Stimulated activated CD4-positive, alpha-beta T cell treated with anti-CD3 and anti-CD28 coated beads, Interleukin-1b, Interleukin-23, amount 100 ng/mL, for 1 hour (primary cell): ENCODE data around the gene VOPP1.

Experiments used
- DNase-seq, 2 donors: peaks; one replicate each; pipeline ENCODE4 v3.0.0-alpha.2; 2020; ENCODE audit warnings: low read depth in 2 of 2

VOPP1 gene

GRCh38 chr7:55468495-55468894 is 103.8 kb downstream of the VOPP1 start:
- no peak for DNase-seq

GRCh38 chr7:55467047-55467593 is 105.2 kb downstream of the VOPP1 start:
- DNase-seq: no peak

- DNase-seq: no peak
These were observed 106.6 kb downstream of the VOPP1 start for GRCh38 chr7:55465691-55466090.

- DNase-seq: no peak
These were observed 107.9 kb downstream of the VOPP1 start for GRCh38 chr7:55464422-55464821.

GRCh38 chr7:55463686-55464262 is 108.5 kb downstream of the VOPP1 start:
- DNase-seq: no peak

- DNase-seq: no peak
These were observed 114.0 kb downstream of the VOPP1 start for GRCh38 chr7:55458351-55458750.

GRCh38 chr7:55457801-55458200 is 114.5 kb downstream of the VOPP1 start:
- DNase-seq: no peak

- DNase-seq: no peak
These were observed 119.3 kb downstream of the VOPP1 start for GRCh38 chr7:55452971-55453370.

- DNase-seq: no peak
These were observed 122.2 kb downstream of the VOPP1 start for GRCh38 chr7:55449992-55450535.

GRCh38 chr7:55449205-55449991 is 122.9 kb downstream of the VOPP1 start:
- no peak for DNase-seq

GRCh38 chr7:55448526-55448925 is 123.8 kb downstream of the VOPP1 start:
- DNase-seq: no peak

- DNase-seq: no peak
These were observed 127.5 kb downstream of the VOPP1 start for GRCh38 chr7:55444786-55445185.

- DNase-seq: no peak
These were observed 130.4 kb downstream of the VOPP1 start for GRCh38 chr7:55441774-55442522.

GRCh38 chr7:55441002-55441401 is 131.3 kb downstream of the VOPP1 start:
- DNase-seq: no peak

- no peak for DNase-seq
These were observed 132.1 kb downstream of the VOPP1 start for GRCh38 chr7:55440040-55440690.

GRCh38 chr7:55439627-55440026 is 132.7 kb downstream of the VOPP1 start:
- DNase-seq: no peak

GRCh38 chr7:55438757-55439525 is 133.4 kb downstream of the VOPP1 start:
- DNase-seq: no peak

GRCh38 chr7:55438085-55438756 is 134.1 kb downstream of the VOPP1 start:
- no peak for DNase-seq

GRCh38 chr7:55437375-55437774 is 134.9 kb downstream of the VOPP1 start:
- no peak for DNase-seq

GRCh38 chr7:55436457-55436856 is 135.8 kb downstream of the VOPP1 start:
- no peak for DNase-seq
